Occipital lobe (tissue), 2 donors: ENCODE results near the gene SMARCAD1. TPM values are rescaled to one million over a fixed set of nuclear protein-coding genes. Genes with fewer than 3 reads are reported as not detected.

Experiments
- DNase-seq: peaks from one replicate; lab custom pipeline; 2025; lab: John Stamatoyannopoulos, UW
- total RNA-seq: library from RNA; depleted of rRNA; stranded (reverse); fragments of >200 nt; gene quantifications from one replicate; pipeline ENCODE4 v1.2.3, GENCODE V29; 2014

Gene SMARCAD1, protein sequence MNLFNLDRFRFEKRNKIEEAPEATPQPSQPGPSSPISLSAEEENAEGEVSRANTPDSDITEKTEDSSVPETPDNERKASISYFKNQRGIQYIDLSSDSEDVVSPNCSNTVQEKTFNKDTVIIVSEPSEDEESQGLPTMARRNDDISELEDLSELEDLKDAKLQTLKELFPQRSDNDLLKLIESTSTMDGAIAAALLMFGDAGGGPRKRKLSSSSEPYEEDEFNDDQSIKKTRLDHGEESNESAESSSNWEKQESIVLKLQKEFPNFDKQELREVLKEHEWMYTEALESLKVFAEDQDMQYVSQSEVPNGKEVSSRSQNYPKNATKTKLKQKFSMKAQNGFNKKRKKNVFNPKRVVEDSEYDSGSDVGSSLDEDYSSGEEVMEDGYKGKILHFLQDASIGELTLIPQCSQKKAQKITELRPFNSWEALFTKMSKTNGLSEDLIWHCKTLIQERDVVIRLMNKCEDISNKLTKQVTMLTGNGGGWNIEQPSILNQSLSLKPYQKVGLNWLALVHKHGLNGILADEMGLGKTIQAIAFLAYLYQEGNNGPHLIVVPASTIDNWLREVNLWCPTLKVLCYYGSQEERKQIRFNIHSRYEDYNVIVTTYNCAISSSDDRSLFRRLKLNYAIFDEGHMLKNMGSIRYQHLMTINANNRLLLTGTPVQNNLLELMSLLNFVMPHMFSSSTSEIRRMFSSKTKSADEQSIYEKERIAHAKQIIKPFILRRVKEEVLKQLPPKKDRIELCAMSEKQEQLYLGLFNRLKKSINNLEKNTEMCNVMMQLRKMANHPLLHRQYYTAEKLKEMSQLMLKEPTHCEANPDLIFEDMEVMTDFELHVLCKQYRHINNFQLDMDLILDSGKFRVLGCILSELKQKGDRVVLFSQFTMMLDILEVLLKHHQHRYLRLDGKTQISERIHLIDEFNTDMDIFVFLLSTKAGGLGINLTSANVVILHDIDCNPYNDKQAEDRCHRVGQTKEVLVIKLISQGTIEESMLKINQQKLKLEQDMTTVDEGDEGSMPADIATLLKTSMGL
- total RNA-seq, result 113 TPM

DNA sequence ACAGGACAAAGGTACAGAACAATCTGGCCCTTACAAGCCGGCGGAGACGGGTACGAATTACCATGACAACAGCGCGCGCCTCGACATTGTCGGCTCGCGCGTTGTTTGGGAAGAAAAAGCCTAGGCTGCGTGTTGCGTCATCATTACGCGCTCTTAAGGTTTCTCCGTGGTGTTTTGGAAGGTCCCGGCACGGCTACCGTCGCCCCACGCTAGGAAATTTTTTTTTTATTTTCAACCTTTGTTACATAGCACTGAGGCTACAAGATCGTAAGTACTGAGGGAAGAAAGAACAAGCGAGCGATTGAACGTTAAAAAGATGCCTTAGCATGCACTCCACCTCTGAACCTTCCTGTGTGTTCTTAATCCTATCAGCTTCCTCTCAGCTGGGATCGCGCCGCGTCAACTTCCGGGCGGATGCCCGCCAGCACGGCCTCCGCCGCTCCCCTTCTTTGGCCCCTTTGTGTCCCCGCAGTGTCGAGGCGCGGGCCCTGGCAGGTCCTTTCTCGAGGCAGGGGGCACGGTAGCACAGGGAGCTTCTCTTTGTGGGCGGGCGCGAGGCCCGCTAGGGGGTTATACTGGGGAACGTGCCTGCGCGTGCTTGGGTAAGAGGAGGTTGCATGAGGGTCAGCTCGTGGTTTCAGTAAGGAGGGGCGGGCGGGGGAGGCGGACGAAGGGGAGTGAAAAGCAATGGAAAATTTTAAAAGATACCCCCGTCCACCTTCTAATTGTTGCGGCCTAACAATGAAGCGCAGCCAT lies at the start of gene SMARCAD1:
Gene SMARCAD1, plus strand, starts transcription at position 397 of the 756 bp plus-strand sequence. CDS start 530 bp downstream, outside the sequence.
- DNase-seq, result peak; percentile 78

DNA sequence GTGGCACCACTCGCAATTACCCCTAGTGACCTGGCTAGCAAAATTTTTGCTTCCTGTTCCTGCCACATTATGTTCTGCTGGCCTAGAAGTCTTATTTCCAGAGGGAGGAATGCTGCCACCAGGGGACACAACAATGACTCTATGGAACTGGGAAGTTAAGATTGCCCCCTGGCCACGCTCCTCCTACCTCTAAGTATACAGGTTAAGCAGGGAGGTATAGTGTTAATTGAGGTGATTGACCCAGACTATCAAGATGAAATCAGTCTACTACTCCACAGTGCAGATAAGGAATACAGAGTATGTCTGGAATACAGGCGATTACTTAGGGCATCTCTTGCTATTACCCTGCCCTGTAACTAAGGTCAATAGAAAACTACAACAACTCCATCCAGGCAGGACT lies 48.8 kb upstream of the SMARCAD1 start:
- DNase-seq, result no peak

DNA sequence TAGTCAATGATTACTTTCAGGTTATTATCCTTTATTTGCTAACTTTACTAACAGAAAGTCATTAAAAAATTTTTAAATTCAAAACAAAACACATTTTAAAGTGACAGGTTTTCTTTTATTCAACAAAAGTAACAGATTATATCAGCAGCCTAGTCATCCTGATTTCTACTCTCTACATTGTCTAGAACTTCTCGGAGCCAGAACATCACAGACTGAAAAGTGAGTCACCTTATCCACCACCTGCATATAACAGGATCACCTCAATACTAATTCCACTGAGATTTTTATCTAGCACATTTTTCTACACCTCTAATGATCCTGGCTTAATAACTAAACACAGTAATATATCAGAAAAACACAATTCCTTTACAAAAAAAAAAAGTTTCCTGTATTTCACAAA lies 47.9 kb upstream of the SMARCAD1 start:
- DNase-seq, result no peak

DNA sequence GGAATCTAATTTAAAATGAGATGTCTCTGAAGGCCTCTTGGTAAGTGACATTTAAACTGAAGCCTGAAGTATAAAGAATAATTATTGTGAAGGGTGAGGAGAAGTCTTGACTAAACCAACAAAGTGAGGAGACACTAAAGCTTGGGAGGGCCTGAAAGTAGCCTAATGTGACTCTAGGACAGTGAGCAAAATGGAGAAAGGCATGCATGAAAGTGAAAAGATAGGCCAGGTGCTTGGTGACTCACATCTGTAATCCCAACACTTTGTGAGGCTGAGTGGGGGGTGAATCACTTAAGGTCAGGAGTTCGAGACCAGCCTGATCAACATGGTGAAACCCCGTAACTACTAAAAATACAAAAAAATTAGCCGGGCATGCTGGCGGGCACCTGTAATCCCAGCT lies 46.9 kb upstream of the SMARCAD1 start:
- no peak for DNase-seq

DNA sequence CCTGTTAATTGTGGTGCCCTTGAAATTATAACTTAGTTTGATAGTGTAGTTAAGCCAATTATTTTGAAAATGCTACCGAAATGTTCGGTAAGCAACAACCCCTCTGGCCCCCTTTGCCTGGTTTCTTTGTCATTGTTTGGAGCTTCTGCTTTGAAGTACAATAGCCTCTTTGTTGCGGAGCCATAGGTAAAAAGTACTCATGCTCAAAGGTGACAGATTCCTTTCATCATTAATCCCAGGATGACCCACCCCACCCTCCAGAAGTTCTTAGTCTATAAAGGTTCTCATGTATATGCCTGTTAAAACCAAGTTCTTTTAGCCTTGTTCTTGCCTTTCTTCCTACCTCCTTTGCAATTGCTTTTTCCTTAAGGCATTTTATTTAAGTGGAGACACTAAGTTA lies 42.4 kb upstream of the SMARCAD1 start:
- no peak for DNase-seq

DNA sequence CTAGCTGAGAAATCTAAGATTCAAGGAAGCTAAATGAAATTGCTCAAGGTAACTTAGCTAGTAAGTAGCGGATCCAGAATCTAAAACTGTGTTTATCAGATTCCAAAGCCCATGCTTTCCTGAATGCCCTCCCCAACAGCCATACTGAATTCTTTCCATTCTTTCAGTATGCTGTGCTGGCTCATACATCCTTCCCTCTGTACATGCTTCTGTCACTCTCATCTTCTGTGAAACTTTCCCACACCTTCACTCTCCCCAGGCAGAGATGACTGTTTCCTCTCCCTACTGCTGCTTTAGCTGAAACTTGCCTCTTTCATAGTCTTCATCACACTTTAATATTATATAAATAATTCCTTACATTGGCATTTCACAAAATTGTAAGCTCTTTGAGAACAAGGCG lies 39.3 kb upstream of the SMARCAD1 start:
- no peak for DNase-seq

DNA sequence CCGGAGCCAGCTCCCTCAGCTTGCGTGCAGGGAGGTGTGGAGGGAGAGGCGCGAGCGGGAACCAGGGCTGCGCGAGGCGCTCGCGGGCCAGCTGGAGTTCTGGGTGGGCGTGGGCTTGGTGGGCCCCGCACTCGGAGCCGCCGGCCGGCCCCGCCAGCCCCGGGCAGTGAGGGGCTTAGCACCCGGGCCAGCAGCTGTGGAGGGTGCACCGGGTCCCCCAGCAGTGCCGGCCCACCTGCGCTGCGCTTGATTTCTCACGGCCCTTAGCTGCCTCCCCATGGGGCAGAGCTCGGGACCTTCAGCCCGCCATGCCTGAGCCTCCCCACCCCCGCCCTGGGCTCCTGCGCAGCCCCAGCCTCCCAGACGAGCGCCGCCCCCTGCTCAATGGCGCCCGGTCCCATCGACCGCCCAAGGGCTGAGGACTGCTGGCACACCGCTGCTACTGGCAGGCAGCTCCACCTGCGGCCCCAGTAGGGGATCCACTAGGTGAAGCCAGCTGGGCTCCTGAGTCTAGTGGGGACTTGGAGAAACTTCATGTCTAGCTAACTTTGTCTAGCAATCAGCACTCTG lies 37.8 kb upstream of the SMARCAD1 start:
- no peak for DNase-seq

DNA sequence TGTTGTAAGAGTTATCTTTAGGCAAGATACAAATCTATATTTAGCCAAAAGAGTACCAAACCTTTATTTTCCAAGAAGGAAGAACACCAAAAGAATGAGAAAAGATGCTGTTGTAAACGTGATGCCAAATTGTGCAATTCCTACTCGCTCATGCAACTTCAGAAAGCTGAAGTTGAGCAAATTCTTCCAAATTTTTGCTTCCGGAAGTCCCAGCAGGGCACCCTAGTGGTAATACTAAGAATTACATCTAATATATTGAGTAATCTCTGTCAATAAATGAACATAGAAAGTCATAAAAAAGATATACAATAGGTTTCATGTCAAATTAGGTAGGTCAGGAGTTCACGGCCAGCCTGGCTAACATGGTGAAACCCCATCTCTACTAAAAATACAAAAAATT lies 36.0 kb upstream of the SMARCAD1 start:
- DNase-seq, result no peak

DNA sequence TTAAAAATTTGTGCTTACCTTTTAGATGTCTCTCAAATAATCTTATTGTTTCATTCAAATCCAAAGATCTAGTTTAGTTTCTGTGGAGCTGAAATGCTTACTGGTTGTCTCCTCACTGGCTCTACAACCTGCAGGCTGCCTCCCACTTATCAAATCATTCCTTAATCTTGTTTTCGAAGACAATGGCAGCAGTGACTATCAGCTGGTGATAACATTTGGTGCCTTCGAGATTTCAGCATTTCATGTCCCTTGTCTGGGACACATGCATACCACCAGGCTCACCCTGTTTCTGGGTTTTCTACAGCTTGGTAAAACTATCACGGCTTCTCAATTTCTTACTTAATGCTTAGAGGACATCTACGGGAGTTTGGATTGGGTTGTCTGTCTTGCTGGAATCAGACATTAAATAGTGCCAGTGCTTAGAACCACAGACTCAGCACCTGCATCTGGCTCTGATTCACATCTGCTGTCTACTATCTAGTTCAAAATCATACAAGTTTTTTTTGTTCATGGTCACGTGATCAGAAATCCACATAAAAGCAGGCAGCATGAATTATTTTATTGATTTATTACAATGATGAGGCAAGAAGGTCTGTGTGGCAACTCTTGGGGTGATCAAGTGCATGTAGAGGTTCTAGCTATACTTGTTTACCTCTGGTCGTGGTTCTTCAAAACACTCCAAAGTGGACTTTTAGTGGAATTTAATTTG lies 32.0 kb upstream of the SMARCAD1 start:
- no peak for DNase-seq

DNA sequence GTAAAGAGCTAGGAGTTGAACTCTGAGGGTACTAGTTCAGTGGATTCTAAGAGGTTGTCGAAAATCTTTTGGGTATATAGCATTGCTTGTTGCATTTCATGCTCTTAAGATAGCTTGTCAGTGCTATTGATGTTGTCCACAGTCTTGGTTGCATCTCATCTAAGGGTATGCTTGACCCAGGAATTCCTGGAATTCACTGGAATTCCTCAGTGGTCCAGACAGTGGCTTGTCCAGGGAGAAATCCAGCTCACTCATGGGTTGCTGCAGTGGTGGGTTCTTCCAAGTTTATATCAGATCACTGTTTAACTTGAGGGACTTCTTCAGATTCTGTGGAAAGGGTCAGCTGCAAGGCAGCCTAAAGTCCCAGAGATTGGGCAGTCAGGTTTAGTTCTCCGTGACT lies 29.8 kb upstream of the SMARCAD1 start:
- no peak for DNase-seq

DNA sequence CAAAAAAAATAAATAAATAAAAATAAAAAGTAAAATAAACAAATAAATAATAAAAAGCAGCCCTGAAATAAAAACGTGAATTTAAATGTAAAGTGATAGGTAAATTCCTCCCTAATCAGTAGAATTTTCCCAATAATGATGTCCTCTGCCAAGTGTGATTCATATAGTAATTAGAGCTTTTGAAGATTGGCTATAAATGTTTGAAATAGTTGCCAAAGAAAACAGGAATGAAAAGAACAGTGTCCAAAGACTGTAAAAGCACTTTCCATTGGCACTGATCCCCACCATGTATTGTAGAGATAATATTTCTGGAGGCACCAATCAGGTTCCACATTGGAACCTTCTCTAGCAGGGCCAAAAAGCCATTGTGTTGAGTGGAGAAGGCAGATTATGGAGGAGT lies 25.9 kb upstream of the SMARCAD1 start:
- DNase-seq, result no peak

DNA sequence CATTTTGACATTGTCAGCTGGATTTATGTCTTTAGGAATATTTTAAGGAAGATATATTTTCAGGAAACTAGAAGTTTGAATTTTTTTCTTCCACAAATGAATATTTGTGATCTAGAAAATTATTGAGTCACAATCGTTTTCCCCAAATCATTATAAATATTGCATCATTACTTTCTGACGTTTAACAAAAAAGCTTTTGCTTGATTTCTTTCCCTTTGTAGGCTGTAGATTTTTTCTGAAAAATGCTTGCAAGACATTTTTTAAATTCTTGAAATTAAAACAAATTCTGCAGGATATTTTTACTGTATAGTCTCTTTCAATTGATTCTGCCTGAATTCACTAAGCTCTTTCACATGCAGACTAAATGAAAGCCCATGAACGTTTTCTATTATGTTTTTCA lies 4.9 kb upstream of the SMARCAD1 start:
- no peak for DNase-seq

DNA sequence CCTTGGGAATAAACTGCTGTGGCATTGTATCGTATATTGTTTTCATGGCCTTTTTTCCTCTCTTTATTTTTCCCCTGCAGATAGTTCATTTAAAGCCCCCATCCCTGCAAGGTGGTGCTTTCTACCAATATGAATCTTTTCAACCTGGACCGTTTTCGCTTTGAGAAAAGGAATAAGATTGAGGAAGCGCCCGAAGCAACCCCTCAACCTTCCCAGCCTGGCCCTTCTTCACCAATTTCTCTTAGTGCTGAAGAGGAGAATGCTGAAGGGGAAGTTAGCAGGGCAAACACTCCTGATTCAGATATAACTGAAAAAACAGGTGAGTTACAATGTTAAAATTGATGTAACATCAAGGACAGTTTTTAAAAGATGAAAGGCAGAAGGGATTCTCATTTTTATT lies 601 bp downstream of the SMARCAD1 start:
- DNase-seq, result no peak

DNA sequence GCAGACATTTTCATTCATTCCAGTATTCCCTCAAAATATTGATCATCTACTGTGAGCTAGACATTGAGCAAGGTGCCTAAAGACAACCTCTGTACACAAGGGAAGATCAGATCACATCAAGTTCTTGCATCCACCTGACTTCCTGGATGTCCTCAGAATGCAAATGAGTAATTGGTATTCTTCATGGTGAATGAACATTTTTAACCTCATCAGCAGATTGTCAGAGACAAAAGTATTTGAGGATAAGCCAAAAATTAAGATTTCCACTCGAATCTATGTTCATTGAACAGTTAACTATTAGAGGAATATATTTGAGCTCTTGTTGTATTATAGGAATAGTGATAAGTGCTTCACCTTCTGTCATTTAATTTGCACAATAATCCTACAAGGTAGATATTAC lies 1.3 kb downstream of the SMARCAD1 start:
- DNase-seq, result no peak

DNA sequence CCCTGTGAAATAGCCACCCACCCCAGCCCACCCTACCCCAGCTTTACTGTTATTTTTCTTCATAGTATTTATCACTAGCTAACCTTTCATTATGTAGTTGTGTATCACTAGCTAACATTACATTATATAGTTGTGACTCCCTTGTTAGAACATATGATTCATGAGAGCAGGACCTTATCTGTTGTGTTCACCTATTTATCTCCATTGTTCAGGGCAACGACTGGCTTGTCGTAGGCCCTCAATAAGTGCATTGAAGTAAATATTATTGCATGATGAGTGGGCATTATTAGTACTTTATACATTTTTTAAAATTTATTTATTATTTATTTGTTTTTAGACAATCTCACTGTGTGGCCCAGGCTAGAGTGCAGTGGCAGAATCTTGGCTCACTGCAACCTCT lies 4.2 kb downstream of the SMARCAD1 start:
- DNase-seq, result no peak

DNA sequence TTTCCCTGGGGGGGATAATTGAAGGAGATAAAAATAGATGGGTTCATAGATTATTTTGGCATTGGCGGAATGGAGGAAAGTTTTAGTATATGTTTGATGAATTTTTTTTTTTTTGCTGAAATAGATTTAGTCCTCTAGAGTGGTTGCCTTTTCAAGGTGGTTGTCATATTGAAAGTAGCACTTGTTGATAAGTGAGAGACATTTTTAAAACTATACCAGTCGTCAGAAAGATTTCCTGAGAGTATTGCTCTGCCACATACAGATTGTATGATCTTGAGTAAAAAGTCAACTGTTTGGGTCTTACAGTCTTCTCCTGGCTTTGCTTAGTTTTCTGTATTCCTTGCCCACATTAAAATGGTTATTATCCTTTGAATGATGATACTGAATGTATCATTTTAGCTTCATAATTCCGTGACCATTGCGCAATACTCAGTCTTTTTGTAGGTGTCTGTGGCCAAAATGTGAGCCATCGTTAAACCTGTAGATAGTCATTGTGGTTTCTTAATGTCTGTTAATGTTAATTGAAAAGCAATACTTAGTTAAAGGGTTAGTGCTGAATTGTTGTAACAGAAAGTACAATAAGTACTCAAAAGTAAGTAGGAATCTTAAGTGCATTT lies 7.1 kb downstream of the SMARCAD1 start:
- no peak for DNase-seq

DNA sequence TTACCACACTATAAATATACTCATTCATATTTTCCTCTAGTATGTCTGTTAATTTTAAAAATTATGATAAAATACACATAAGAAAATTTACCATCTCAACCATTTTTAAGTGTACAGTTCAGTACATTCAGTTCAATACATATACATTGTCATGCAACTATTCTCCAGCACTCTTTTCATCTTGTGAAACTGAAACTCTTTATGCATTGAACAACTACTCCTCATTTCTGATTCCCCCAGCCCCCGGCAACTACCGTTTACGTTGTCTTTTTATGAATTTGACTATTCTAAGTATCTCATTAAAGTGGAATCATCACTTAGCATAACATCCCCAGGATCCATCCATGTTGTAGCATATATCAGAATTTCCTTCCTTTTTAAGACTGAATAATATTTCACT lies 8.7 kb downstream of the SMARCAD1 start:
- DNase-seq, result no peak

DNA sequence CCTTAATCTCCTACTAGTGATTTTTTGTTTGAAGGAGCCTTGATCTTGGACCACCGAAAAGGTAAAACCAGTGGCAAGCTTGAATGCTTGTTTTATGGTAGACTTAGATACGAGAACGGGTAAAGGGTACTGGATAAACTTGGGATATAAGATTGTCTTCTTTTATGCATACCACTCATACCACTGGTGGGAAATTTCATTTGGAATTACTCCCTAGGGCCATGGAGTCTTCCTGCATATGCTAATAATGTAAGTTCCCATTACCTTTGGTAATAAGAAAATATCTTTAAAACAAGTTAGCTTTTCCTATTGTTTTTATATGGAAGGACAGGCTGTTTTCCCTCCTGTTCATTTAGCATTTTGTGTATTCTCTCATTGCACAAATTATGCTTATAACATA lies 11.7 kb downstream of the SMARCAD1 start:
- no peak for DNase-seq

DNA sequence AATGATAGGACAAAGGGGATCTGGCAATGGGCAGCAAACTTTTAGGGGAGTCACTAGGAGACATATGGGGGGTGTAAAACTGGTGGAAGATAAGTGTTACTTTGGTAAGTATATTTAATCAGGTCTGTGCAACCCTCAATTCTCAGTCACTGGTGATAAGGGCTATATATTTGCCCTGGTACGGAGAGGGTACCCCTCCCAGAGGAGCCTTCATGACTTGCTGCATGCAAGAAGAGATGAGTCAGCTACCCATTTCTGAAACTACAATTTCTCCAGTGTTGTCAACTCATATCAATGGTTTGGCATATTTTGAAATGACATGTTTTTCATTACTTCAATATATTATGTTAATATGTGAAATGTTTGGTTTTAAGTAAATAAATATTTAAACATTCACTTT lies 14.3 kb downstream of the SMARCAD1 start:
- DNase-seq, result no peak

DNA sequence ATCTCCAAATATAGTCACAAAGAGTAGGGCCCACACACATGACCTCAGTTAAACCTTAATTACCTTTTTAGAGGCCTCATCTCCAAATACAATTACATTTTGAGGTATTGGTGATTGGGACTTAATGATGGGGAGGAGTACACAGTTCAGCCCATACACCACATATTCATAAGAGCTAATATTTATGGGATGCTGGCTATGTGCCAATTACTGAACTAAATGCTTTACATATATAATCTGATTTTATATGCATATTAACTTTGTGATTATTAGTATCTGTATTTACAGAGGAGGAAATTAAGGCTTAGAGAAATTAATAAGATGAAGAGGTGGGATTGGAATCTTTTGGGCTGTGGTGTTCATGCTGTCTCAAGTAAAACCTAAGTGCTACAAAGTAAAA lies 17.8 kb downstream of the SMARCAD1 start:
- DNase-seq, result no peak
